ENCODE results near the gene VTI1A. TPM values are rescaled to one million over a fixed set of nuclear protein-coding genes. Genes with fewer than 3 reads are reported as not detected.
A peak's percentile ranks its signal among the peaks of the same experiment; 100 is the strongest.

Gene VTI1A
- total and polyA plus RNA-seq, 2 of the 13 experiments (the other 11 are each of a cell fraction or from before 2014, with no cell fraction given), result 11.7 to 32.7 TPM

DNA sequence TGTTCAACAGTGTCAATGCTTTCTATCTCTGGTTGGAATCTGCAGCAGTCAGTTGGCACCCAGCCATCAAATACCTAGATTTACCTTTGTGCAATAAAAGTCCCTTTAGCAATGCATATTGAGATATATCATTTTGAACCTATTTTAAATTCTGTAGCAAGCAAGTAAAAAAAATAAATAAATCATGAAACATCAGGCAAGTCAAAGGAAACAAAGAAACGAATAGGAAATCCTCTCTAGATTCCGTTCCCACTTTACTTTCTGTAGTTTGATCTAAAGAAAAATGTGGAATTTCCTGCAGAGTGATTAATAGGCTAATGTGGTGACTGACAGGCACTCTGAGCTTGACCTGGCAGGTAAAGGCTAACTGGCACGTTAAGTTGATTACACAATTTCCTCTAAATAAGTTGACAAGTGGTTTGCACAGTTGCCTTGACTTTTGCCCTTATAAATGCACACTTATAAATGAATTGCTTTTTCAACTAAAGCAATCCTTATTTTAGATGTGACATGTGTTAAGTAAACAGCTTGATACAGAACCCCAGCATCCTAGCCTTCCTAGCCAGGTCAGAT is 294.9 kb downstream of the VTI1A start (continued):
- TF ChIP-seq, protein P1, sequence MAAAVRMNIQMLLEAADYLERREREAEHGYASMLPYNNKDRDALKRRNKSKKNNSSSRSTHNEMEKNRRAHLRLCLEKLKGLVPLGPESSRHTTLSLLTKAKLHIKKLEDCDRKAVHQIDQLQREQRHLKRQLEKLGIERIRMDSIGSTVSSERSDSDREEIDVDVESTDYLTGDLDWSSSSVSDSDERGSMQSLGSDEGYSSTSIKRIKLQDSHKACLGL (CRISPR knock-in tag; IDR thresholded peaks at IDR 0.05), result no peak
- TF ChIP-seq TBX3 (IDR thresholded peaks at IDR 0.05; ENCODE audit: borderline replicate concordance), result no peak
- TF ChIP-seq, protein P2, sequence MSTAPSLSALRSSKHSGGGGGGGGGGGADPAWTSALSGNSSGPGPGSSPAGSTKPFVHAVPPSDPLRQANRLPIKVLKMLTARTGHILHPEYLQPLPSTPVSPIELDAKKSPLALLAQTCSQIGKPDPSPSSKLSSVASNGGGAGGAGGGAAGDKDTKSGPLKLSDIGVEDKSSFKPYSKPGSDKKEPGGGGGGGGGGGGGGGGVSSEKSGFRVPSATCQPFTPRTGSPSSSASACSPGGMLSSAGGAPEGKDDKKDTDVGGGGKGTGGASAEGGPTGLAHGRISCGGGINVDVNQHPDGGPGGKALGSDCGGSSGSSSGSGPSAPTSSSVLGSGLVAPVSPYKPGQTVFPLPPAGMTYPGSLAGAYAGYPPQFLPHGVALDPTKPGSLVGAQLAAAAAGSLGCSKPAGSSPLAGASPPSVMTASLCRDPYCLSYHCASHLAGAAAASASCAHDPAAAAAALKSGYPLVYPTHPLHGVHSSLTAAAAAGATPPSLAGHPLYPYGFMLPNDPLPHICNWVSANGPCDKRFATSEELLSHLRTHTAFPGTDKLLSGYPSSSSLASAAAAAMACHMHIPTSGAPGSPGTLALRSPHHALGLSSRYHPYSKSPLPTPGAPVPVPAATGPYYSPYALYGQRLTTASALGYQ (CRISPR knock-in tag; IDR thresholded peaks at IDR 0.05), result peak; percentile 73; the same call in 1 of the 2 replicates
- TF ChIP-seq, protein P3, sequence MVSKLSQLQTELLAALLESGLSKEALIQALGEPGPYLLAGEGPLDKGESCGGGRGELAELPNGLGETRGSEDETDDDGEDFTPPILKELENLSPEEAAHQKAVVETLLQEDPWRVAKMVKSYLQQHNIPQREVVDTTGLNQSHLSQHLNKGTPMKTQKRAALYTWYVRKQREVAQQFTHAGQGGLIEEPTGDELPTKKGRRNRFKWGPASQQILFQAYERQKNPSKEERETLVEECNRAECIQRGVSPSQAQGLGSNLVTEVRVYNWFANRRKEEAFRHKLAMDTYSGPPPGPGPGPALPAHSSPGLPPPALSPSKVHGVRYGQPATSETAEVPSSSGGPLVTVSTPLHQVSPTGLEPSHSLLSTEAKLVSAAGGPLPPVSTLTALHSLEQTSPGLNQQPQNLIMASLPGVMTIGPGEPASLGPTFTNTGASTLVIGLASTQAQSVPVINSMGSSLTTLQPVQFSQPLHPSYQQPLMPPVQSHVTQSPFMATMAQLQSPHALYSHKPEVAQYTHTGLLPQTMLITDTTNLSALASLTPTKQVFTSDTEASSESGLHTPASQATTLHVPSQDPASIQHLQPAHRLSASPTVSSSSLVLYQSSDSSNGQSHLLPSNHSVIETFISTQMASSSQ (IDR thresholded peaks at IDR 0.05; ENCODE audit: low read depth), result peak; percentile 64
- TF ChIP-seq, protein P3 (CRISPR knock-in tag; IDR thresholded peaks at IDR 0.05; ENCODE audit: borderline replicate concordance), result peak; percentile 78; the same call in 1 of the 2 replicates
- TF ChIP-seq, protein P4, sequence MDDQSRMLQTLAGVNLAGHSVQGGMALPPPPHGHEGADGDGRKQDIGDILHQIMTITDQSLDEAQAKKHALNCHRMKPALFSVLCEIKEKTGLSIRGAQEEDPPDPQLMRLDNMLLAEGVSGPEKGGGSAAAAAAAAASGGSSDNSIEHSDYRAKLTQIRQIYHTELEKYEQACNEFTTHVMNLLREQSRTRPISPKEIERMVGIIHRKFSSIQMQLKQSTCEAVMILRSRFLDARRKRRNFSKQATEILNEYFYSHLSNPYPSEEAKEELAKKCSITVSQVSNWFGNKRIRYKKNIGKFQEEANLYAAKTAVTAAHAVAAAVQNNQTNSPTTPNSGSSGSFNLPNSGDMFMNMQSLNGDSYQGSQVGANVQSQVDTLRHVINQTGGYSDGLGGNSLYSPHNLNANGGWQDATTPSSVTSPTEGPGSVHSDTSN (CRISPR knock-in tag; IDR thresholded peaks at IDR 0.05; ENCODE audit: borderline replicate concordance), result no peak
- TF ChIP-seq, protein P5, sequence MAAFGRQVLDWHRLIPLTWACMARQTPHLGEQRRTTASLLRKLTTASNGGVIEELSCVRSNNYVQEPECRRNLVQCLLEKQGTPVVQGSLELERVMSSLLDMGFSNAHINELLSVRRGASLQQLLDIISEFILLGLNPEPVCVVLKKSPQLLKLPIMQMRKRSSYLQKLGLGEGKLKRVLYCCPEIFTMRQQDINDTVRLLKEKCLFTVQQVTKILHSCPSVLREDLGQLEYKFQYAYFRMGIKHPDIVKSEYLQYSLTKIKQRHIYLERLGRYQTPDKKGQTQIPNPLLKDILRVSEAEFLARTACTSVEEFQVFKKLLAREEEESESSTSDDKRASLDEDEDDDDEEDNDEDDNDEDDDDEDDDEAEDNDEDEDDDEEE (CRISPR knock-in tag; IDR thresholded peaks at IDR 0.05), result no peak
- TF ChIP-seq, protein P6, sequence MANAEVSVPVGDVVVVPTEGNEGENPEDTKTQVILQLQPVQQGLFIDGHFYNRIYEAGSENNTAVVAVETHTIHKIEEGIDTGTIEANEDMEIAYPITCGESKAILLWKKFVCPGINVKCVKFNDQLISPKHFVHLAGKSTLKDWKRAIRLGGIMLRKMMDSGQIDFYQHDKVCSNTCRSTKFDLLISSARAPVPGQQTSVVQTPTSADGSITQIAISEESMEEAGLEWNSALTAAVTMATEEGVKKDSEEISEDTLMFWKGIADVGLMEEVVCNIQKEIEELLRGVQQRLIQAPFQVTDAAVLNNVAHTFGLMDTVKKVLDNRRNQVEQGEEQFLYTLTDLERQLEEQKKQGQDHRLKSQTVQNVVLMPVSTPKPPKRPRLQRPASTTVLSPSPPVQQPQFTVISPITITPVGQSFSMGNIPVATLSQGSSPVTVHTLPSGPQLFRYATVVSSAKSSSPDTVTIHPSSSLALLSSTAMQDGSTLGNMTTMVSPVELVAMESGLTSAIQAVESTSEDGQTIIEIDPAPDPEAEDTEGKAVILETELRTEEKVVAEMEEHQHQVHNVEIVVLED (CRISPR knock-in tag; IDR thresholded peaks at IDR 0.05; ENCODE audit: borderline replicate concordance), result no peak
- TF ChIP-seq XBP1 (CRISPR knock-in tag; IDR thresholded peaks at IDR 0.05), result no peak
- TF ChIP-seq, protein P7, sequence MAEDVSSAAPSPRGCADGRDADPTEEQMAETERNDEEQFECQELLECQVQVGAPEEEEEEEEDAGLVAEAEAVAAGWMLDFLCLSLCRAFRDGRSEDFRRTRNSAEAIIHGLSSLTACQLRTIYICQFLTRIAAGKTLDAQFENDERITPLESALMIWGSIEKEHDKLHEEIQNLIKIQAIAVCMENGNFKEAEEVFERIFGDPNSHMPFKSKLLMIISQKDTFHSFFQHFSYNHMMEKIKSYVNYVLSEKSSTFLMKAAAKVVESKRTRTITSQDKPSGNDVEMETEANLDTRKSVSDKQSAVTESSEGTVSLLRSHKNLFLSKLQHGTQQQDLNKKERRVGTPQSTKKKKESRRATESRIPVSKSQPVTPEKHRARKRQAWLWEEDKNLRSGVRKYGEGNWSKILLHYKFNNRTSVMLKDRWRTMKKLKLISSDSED (CRISPR knock-in tag; IDR thresholded peaks at IDR 0.05), result no peak
- TF ChIP-seq FOXK1 (CRISPR knock-in tag; IDR thresholded peaks at IDR 0.05; ENCODE audit: borderline replicate concordance, low read depth), result no peak
- TF ChIP-seq ZNF510 (CRISPR knock-in tag; IDR thresholded peaks at IDR 0.05; ENCODE audit: low read depth), result no peak
- no peak for TF ChIP-seq ZNF326 (CRISPR knock-in tag; IDR thresholded peaks at IDR 0.05; ENCODE audit: borderline replicate concordance)
- TF ChIP-seq MBD4 (IDR thresholded peaks at IDR 0.05; ENCODE audit: borderline replicate concordance, low read length), result no peak
- peak; percentile 44; the same call in 1 of the 2 replicates for TF ChIP-seq THAP11 (CRISPR knock-in tag; IDR thresholded peaks at IDR 0.05)
- TF ChIP-seq NFE2 (CRISPR knock-in tag; IDR thresholded peaks at IDR 0.05), result no peak
- TF ChIP-seq EZH2 (conservative IDR thresholded peaks at IDR 0.05; ENCODE audit: low read depth, low read length), result no peak

Data from HepG2 (cell line).